Measurements from ENCODE around the gene HOXB2. TPM values are rescaled to one million over a fixed set of nuclear protein-coding genes. Genes with fewer than 3 reads are reported as not detected.

HOXB2 gene
- total RNA-seq, 1 donor from 2014 or later: 15.2 TPM

- peaks cover 14% of the 10 kb centered on the region for H3K4me1 Mint-ChIP-seq (ENCODE audit: low read depth)
- peaks cover 63% of the 10 kb centered on the region for H3K27me3 Mint-ChIP-seq
These were observed 14.6 kb downstream of the HOXB2 start for GRCh38 chr17:48530208-48530886.

GRCh38 chr17:48529683-48530009, 15.3 kb downstream of the HOXB2 start:
- no peak for DNase-seq (ENCODE audit: low spot score, unreplicated experiment)
- peaks cover 14% of the 10 kb centered on the region for H3K4me1 Mint-ChIP-seq (ENCODE audit: low read depth)
- TF ChIP-seq CTCF (IDR thresholded peaks at IDR 0.05; ENCODE audit: unreplicated experiment): no peak
- peak overlapping the region; percentile 62 for H3K27ac Mint-ChIP-seq
- H3K4me3 Mint-ChIP-seq (ENCODE audit: low read depth): peak overlapping the region; percentile 25
- H3K27me3 Mint-ChIP-seq: peaks cover 68% of the 10 kb centered on the region
- no peaks in the 10 kb centered on the region for H3K36me3 Mint-ChIP-seq (ENCODE audit: insufficient read depth)
- no peaks in the 10 kb centered on the region for H3K9me3 Mint-ChIP-seq (ENCODE audit: low read depth)

More at GRCh38 chr17:48530208-48530886, 14.6 kb downstream of the HOXB2 start:
- H3K4me3 Mint-ChIP-seq (ENCODE audit: low read depth): peak overlapping the region; percentile 6
- DNase-seq (ENCODE audit: low spot score, unreplicated experiment): no peak
- peak overlapping the region; percentile 49 for H3K27ac Mint-ChIP-seq
- no peak for TF ChIP-seq CTCF (IDR thresholded peaks at IDR 0.05; ENCODE audit: unreplicated experiment)
- no peaks in the 10 kb centered on the region for H3K36me3 Mint-ChIP-seq (ENCODE audit: insufficient read depth)
- H3K9me3 Mint-ChIP-seq (ENCODE audit: low read depth): no peaks in the 10 kb centered on the region

GRCh38 chr17:48528936-48529682, 15.8 kb downstream of the HOXB2 start:
- Mint-ChIP-seq H3K4me3 (ENCODE audit: low read depth) (peak overlapping the region; percentile 25), H3K27ac (peak overlapping the region; percentile 62), H3K36me3 (ENCODE audit: insufficient read depth) (no peaks in the 10 kb centered on the region), H3K9me3 (ENCODE audit: low read depth) (no peaks in the 10 kb centered on the region), H3K4me1 (ENCODE audit: low read depth) (peaks cover 14% of the 10 kb centered on the region), H3K27me3 (peaks cover 64% of the 10 kb centered on the region)
- DNase-seq (ENCODE audit: low spot score, unreplicated experiment): no peak
- no peak for TF ChIP-seq CTCF (IDR thresholded peaks at IDR 0.05; ENCODE audit: unreplicated experiment)

- peaks cover 14% of the 10 kb centered on the region for H3K4me1 Mint-ChIP-seq (ENCODE audit: low read depth)
- no peak for DNase-seq (ENCODE audit: low spot score, unreplicated experiment)
- no peak for TF ChIP-seq CTCF (IDR thresholded peaks at IDR 0.05; ENCODE audit: unreplicated experiment)
These were observed 16.6 kb downstream of the HOXB2 start for GRCh38 chr17:48528153-48528935.

GRCh38 chr17:48527547-48527932, 17.4 kb downstream of the HOXB2 start:
- Mint-ChIP-seq H3K36me3 (ENCODE audit: insufficient read depth) (no peaks in the 10 kb centered on the region), H3K27ac (peak overlapping the region; percentile 86)

More at GRCh38 chr17:48528153-48528935, 16.6 kb downstream of the HOXB2 start:
- Mint-ChIP-seq H3K27me3 (peaks cover 64% of the 10 kb centered on the region), H3K36me3 (ENCODE audit: insufficient read depth) (no peaks in the 10 kb centered on the region), H3K27ac (peak overlapping the region; percentile 17), H3K4me3 (ENCODE audit: low read depth) (no peak overlapping the region), H3K9me3 (ENCODE audit: low read depth) (no peaks in the 10 kb centered on the region)

More at GRCh38 chr17:48527547-48527932, 17.4 kb downstream of the HOXB2 start:
- DNase-seq (ENCODE audit: low spot score, unreplicated experiment): no peak
- no peak for TF ChIP-seq CTCF (IDR thresholded peaks at IDR 0.05; ENCODE audit: unreplicated experiment)
- Mint-ChIP-seq H3K4me1 (ENCODE audit: low read depth) (peaks cover 12% of the 10 kb centered on the region), H3K9me3 (ENCODE audit: low read depth) (no peaks in the 10 kb centered on the region), H3K27me3 (peaks cover 62% of the 10 kb centered on the region), H3K4me3 (ENCODE audit: low read depth) (peak overlapping the region; percentile 31)

Data from progenitor cell of endocrine pancreas (in vitro differentiated cells).